Natural killer cell (primary cell): ENCODE results near the gene PTPRQ. TPM values are rescaled to one million over a fixed set of nuclear protein-coding genes. Genes with fewer than 3 reads are reported as not detected.

Source experiments
- ATAC-seq, 3 donors: fragments of 150-1000 bp in 2 of 3; fragments of 200-7000 bp in 1 of 3; cut with Tn5 transposase; 1 replicate in 1 of 3; 2 replicates in 2 of 3; pipeline ENCODE4 v1.10.0; 2021; ENCODE audit warnings: mild to moderate bottlenecking in 2 of 3, moderate library complexity in 2 of 3
- DNase-seq, 2 donors: peaks; one replicate each; pipeline versions ENCODE4 v3.0.0 to v3.0.0-alpha.2; 2013 to 2021; ENCODE audit warnings: mixed read lengths in 1 of 2
- H3K27ac ChIP-seq: one replicate; pipeline ENCODE4 v1.5.1; 2013; ENCODE audit warnings: mild to moderate bottlenecking, low read length
- H3K27me3 ChIP-seq: one replicate; pipeline ENCODE4 v1.6.1; 2013; ENCODE audit warnings: low read length; ENCODE audit not compliant: control insufficient read depth, insufficient read depth
- H3K36me3 ChIP-seq: one replicate; pipeline ENCODE4 v1.6.1; 2013; ENCODE audit warnings: low read length; ENCODE audit not compliant: control insufficient read depth, insufficient read depth
- H3K4me1 ChIP-seq: one replicate; pipeline ENCODE4 v1.6.1; 2013; ENCODE audit warnings: low read length; ENCODE audit not compliant: control insufficient read depth, insufficient read depth
- H3K4me3 ChIP-seq: one replicate; pipeline ENCODE4 v1.5.1; 2013; ENCODE audit warnings: low read length
- H3K9me3 ChIP-seq: one replicate; pipeline ENCODE4 v1.6.1; 2013; ENCODE audit warnings: low read length; ENCODE audit not compliant: control insufficient read depth, insufficient read depth
- H3K27ac Mint-ChIP-seq, 2 donors: one replicate each; pipeline ENCODE4 v1.8.0; 2022; ENCODE audit warnings: mild to moderate bottlenecking in 2 of 2, mixed read lengths in 2 of 2, moderate library complexity in 1 of 2
- H3K27me3 Mint-ChIP-seq, 2 donors: one replicate each; pipeline ENCODE4 v1.8.0; 2022; ENCODE audit warnings: low read depth in 2 of 2, mixed read lengths in 2 of 2
- H3K36me3 Mint-ChIP-seq: one replicate; pipeline ENCODE4 v1.8.0; 2022; ENCODE audit warnings: mixed read lengths
- H3K4me1 Mint-ChIP-seq, 2 donors: one replicate each; pipeline ENCODE4 v1.8.0; 2022; ENCODE audit warnings: mixed read lengths in 2 of 2
- H3K4me3 Mint-ChIP-seq: one replicate; pipeline ENCODE4 v1.8.0; 2022; ENCODE audit warnings: mild to moderate bottlenecking, moderate library complexity, mixed read lengths
- H3K9me3 Mint-ChIP-seq, 2 donors: one replicate each; pipeline ENCODE4 v1.8.0; 2022; ENCODE audit warnings: mixed read lengths in 2 of 2
- WGBS: methylation state at CpG from one replicate; pipeline ENCODE4 v1.1.7; 2013; ENCODE audit warnings: missing lambda C conversion rate; ENCODE audit not compliant: insufficient coverage; 5-methylcytosine and 5-hydroxymethylcytosine counted together
- intact Hi-C: fragments of 100-400 bp; cut with micrococcal nuclease; formaldehyde crosslinking; loops from one replicate; pipeline ENCODE4 v1.14.2; 2022
- total RNA-seq, 4 donors: library from RNA; stranded (reverse); fragments of 120-200 nt in 1 of 4; gene quantifications; one replicate each; pipeline versions ENCODE4 v1.2.3 to v1.2.4, GENCODE V29; 2013 to 2022
- TF ChIP-seq, protein P1 (sequence below): fragments of 200-600 bp; IDR thresholded peaks from one replicate; pipeline ENCODE4 v1.8.0; 2022; ENCODE audit warnings: antibody characterized with exemption

The PTPRQ gene
- total RNA-seq, 3 donors from 2014 or later (not counting 1 experiment from before 2014, with no cell fraction given): not detected

DNA sequence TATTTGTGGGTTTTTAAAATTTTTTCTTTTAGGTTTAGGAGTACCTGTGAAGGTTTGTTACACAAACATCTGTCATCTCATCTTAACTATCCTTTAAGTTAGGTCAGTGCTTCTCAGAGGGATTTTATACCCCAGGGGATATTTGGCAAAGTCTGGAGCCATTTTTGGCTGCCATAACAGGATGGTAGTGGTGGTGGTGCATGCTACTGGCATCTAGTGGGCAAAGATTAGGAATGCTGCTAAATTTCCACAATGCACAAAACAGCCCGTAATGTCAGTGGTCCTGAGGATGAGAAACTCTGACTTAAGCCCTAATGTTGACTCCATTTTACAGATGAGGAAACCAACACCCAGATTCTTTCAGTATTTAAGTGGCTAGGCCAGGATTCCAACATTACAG lies 178.2 kb downstream of the PTPRQ start:
- ATAC-seq (no peak), DNase-seq (no peak)
- H3K27me3 Mint-ChIP-seq: no peaks in the 10 kb centered on the region
- no peaks in the 10 kb centered on the region for H3K4me1 Mint-ChIP-seq
- H3K27me3 ChIP-seq: no peaks in the 10 kb centered on the region
- no peaks in the 10 kb centered on the region for H3K36me3 ChIP-seq
- H3K9me3 Mint-ChIP-seq: peaks cover 3 to 4% of the 10 kb centered on the region in 2 donors
- H3K4me3 ChIP-seq: no peak overlapping the region
- no peak overlapping the region for H3K27ac Mint-ChIP-seq
- no peak overlapping the region for H3K27ac ChIP-seq
- H3K4me1 ChIP-seq: no peaks in the 10 kb centered on the region
- TF ChIP-seq, protein P1, sequence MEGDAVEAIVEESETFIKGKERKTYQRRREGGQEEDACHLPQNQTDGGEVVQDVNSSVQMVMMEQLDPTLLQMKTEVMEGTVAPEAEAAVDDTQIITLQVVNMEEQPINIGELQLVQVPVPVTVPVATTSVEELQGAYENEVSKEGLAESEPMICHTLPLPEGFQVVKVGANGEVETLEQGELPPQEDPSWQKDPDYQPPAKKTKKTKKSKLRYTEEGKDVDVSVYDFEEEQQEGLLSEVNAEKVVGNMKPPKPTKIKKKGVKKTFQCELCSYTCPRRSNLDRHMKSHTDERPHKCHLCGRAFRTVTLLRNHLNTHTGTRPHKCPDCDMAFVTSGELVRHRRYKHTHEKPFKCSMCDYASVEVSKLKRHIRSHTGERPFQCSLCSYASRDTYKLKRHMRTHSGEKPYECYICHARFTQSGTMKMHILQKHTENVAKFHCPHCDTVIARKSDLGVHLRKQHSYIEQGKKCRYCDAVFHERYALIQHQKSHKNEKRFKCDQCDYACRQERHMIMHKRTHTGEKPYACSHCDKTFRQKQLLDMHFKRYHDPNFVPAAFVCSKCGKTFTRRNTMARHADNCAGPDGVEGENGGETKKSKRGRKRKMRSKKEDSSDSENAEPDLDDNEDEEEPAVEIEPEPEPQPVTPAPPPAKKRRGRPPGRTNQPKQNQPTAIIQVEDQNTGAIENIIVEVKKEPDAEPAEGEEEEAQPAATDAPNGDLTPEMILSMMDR: no peak
- no peaks in the 10 kb centered on the region for H3K9me3 ChIP-seq
- H3K36me3 Mint-ChIP-seq: no peaks in the 10 kb centered on the region
- no peak overlapping the region for H3K4me3 Mint-ChIP-seq
- 61% methylated on average over 1 of the region's 1 CpG for WGBS
- intact Hi-C loops: no loop called here

DNA sequence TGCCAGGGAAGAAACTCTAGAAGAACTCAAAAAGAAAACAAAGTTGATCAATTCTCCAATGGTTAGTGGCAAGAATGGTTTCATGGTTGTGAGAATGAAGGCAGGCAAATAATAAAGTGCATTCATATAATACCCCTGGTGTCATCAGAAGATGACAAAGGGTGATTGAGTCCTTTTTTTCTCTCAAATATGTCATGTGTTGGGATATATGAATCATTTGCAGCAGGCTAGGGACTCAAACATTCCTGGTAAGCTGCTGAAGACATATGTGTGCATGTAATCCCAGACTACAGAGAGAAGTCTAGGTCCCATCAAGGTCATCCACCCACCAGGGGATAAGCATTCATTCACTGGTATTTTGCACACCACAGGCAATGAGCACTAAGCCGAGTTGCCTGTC lies 181.0 kb downstream of the PTPRQ start:
- no peak overlapping the region for H3K27ac Mint-ChIP-seq
- no peaks in the 10 kb centered on the region for H3K36me3 Mint-ChIP-seq
- no peaks in the 10 kb centered on the region for H3K4me1 Mint-ChIP-seq
- intact Hi-C loops: no loop called here
- ATAC-seq (no peak), DNase-seq (no peak)
- Histone ChIP-seq H3K27ac (no peak overlapping the region), H3K4me1 (no peaks in the 10 kb centered on the region), H3K4me3 (no peak overlapping the region), H3K27me3 (no peaks in the 10 kb centered on the region), H3K9me3 (no peaks in the 10 kb centered on the region), H3K36me3 (no peaks in the 10 kb centered on the region)
- H3K9me3 Mint-ChIP-seq: peaks cover 3 to 8% of the 10 kb centered on the region in 2 donors
- WGBS: 80% methylated on average over 1 of the region's 1 CpG
- no peaks in the 10 kb centered on the region for H3K27me3 Mint-ChIP-seq
- TF ChIP-seq, protein P1: no peak
- H3K4me3 Mint-ChIP-seq: no peak overlapping the region

DNA sequence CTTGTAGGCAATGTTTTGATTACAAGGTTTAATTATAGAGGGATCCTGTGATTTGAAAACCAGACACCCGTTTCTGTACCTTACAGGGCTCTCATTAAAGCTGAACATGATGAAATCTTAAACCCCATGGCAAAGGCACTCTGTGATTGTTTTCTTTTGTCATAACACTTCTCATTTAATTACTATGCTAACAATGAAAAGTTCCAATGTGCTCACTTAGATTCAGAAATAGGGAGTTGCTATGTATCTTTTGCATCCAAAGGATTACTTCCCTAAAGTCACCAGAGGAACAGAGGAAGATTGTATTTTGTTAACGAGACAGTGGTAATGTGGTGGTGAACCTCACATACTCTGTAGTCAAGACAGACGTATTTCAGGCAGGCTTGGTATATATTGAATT lies 181.9 kb downstream of the PTPRQ start:
- Histone ChIP-seq H3K4me3 (no peak overlapping the region), H3K27me3 (no peaks in the 10 kb centered on the region), H3K9me3 (no peaks in the 10 kb centered on the region), H3K36me3 (no peaks in the 10 kb centered on the region), H3K4me1 (no peaks in the 10 kb centered on the region), H3K27ac (no peak overlapping the region)
- Mint-ChIP-seq H3K4me1 (no peaks in the 10 kb centered on the region), H3K27me3 (no peaks in the 10 kb centered on the region), H3K36me3 (no peaks in the 10 kb centered on the region), H3K4me3 (no peak overlapping the region), H3K9me3 (peaks cover 3 to 8% of the 10 kb centered on the region in 2 donors), H3K27ac (no peak overlapping the region)
- intact Hi-C loops: no loop called here
- TF ChIP-seq, protein P1: no peak
- 76% methylated on average over 3 of the region's 3 CpGs for WGBS
- ATAC-seq (no peak), DNase-seq (no peak)

DNA sequence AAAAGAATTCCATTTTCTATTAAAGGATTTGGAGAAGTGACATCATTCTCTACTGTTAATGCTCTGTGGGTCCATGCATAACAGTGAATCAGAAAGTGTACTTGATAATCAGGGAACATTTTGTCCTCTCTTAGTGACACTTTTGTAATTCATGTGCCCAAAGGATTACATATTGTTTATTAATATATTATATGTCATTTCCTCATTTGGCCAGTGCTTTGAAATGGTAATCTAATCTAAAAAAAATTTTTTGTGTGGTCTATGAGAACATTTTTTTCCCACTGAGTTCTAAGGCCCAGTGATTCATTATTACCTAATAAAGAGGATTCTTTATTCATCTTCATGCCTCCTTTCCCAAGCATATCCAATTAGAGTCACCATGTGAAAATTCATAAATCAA lies 183.7 kb downstream of the PTPRQ start:
- H3K4me1 ChIP-seq: no peaks in the 10 kb centered on the region
- Mint-ChIP-seq H3K36me3 (no peaks in the 10 kb centered on the region), H3K27me3 (no peaks in the 10 kb centered on the region)

More for the DNA sequence above, 183.7 kb downstream of the PTPRQ start:
- Mint-ChIP-seq H3K4me1 (no peaks in the 10 kb centered on the region), H3K9me3 (peaks cover 3 to 8% of the 10 kb centered on the region in 2 donors), H3K27ac (no peak overlapping the region), H3K4me3 (no peak overlapping the region)
- DNase-seq (no peak), ATAC-seq (no peak)
- H3K36me3 ChIP-seq: no peaks in the 10 kb centered on the region
- no peaks in the 10 kb centered on the region for H3K9me3 ChIP-seq
- H3K27me3 ChIP-seq: no peaks in the 10 kb centered on the region
- TF ChIP-seq, protein P1: no peak
- intact Hi-C loops: no loop called here
- H3K4me3 ChIP-seq: no peak overlapping the region
- H3K27ac ChIP-seq: no peak overlapping the region
